Left ventricle myocardium inferior (tissue), 1 donor: Measurements from ENCODE around the gene SERPINA3. TPM values are rescaled to one million over a fixed set of nuclear protein-coding genes. Genes with fewer than 3 reads are reported as not detected.
A peak's percentile ranks its signal among the peaks of the same experiment; 100 is the strongest.

Experiments used
- DNase-seq: peaks from one replicate; pipeline ENCODE4 v3.0.0-alpha.2; 2020
- H3K27ac ChIP-seq: fragments of 200-600 bp; replicated peaks from 2 replicates; pipeline ENCODE4 v1.8.0; 2021
- H3K27me3 ChIP-seq: fragments of 200-600 bp; 2 replicates; pipeline ENCODE4 v1.8.0; 2021; ENCODE audit warnings: low read depth
- H3K36me3 ChIP-seq: fragments of 200-600 bp; 2 replicates; pipeline ENCODE4 v1.8.0; 2021
- H3K4me1 ChIP-seq: fragments of 200-600 bp; 2 replicates; pipeline ENCODE4 v1.8.0; 2021
- H3K4me3 ChIP-seq: fragments of 200-600 bp; 2 replicates; pipeline ENCODE4 v1.8.0; 2021; ENCODE audit warnings: mild to moderate bottlenecking, moderate library complexity
- H3K9me3 ChIP-seq: fragments of 200-600 bp; replicated peaks from 2 replicates; pipeline ENCODE4 v1.8.0; 2021
- CTCF ChIP-seq: fragments of 200-600 bp; IDR thresholded peaks from 2 replicates; pipeline ENCODE4 v1.8.0; 2021; ENCODE audit warnings: antibody characterized with exemption, mild to moderate bottlenecking, borderline replicate concordance
- intact Hi-C: fragments of 100-400 bp; cut with micrococcal nuclease; formaldehyde crosslinking; loops from one replicate; pipeline ENCODE4 v1.11.0; 2022
- total RNA-seq: library from RNA; stranded (reverse); fragmentation: NEBNext Ultra II Directional; extraction: Animal tissue kit (Norgen Biotek cat#: 25700); gene quantifications from one replicate; pipeline ENCODE4 v1.2.1, GENCODE V29; 2021
- donor health status: DM: no; HTN: yes; CAD: no; lungs with severe emphysema.

Gene SERPINA3
- total RNA-seq, 1 donor from 2014 or later, result 45.5 TPM

- intact Hi-C loops, result no loop called here
- peak overlapping the region; percentile 50 for H3K4me3 ChIP-seq
- peaks cover 4% of the 10 kb centered on the region for H3K27me3 ChIP-seq
- H3K36me3 ChIP-seq, result peaks cover 21% of the 10 kb centered on the region
- no peak for DNase-seq
- peaks cover 4% of the 10 kb centered on the region for H3K4me1 ChIP-seq
- no peak for TF ChIP-seq CTCF
- H3K27ac ChIP-seq, result peak overlapping the region; percentile 75
- H3K9me3 ChIP-seq, result peaks cover 26% of the 10 kb centered on the region
These were observed 1.8 kb downstream of the SERPINA3 start for GRCh38 chr14:94613720-94614644.

- H3K27ac ChIP-seq, result no peak overlapping the region
- no peak for TF ChIP-seq CTCF
- DNase-seq, result no peak
- H3K27me3 ChIP-seq, result peaks cover 4% of the 10 kb centered on the region
- H3K9me3 ChIP-seq, result peaks cover 34% of the 10 kb centered on the region
- H3K4me3 ChIP-seq, result peak overlapping the region; percentile 25
- peaks cover 24% of the 10 kb centered on the region for H3K36me3 ChIP-seq
- intact Hi-C loops, result no loop called here
- peaks cover 4% of the 10 kb centered on the region for H3K4me1 ChIP-seq
These were observed 2.6 kb downstream of the SERPINA3 start for GRCh38 chr14:94614802-94615201.

GRCh38 chr14:94615254-94615653, 3.1 kb downstream of the SERPINA3 start:
- intact Hi-C loops, result no loop called here
- H3K4me1 ChIP-seq, result peaks cover 4% of the 10 kb centered on the region
- H3K4me3 ChIP-seq, result peak overlapping the region; percentile 25
- peaks cover 4% of the 10 kb centered on the region for H3K27me3 ChIP-seq
- H3K27ac ChIP-seq, result no peak overlapping the region
- peaks cover 34% of the 10 kb centered on the region for H3K9me3 ChIP-seq
- DNase-seq, result no peak
- no peak for TF ChIP-seq CTCF
- H3K36me3 ChIP-seq, result peaks cover 24% of the 10 kb centered on the region

DNA sequence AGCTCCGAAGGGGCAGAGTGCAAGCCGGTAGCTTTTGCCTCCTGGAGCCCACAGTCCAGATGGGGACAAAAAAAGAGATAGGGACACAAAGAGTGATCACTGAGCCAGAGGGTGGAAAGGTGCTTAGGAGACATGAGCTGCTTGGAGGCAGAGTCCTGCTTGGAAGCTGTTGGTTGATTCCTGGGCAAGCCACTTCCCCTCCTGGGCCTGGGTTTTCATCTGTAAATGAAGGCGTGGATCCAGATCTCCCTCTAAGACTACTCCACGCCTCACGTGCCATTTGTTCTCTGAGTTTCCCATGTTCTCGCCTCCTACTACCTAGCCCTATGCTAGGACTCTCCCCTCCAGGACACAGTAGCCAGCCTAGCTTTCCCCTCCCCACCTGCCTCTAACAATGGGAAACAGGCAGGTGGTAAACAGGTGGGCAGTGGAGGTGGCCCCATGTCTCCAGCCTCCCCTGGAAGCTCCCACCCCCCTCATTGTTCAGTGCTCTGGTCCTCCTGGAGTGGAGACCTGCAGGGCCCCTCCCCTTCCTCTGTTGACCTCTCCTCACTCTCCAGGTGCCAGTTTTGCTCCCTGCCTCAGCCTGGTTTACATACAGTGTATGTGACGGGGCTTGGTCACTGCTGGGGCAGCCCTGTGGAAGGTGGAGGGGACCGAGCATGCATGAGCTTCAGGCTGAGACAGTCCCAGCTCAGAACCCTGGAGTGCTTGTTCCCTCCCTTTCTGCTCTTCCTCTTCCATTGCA, 3.8 kb downstream of the SERPINA3 start:
- H3K36me3 ChIP-seq, result peaks cover 24% of the 10 kb centered on the region
- H3K9me3 ChIP-seq, result peaks cover 34% of the 10 kb centered on the region
- no peak for DNase-seq
- H3K4me3 ChIP-seq, result no peak overlapping the region
- H3K27ac ChIP-seq, result no peak overlapping the region
- peaks cover 4% of the 10 kb centered on the region for H3K4me1 ChIP-seq
- TF ChIP-seq CTCF, result no peak
- H3K27me3 ChIP-seq, result peaks cover 4% of the 10 kb centered on the region
- intact Hi-C loops, result no loop called here

GRCh38 chr14:94617366-94617941, 5.3 kb downstream of the SERPINA3 start:
- no peak for DNase-seq
- Histone ChIP-seq H3K36me3 (peaks cover 24% of the 10 kb centered on the region), H3K9me3 (peaks cover 34% of the 10 kb centered on the region), H3K27me3 (peaks cover 10% of the 10 kb centered on the region), H3K27ac (no peak overlapping the region), H3K4me1 (peaks cover 4% of the 10 kb centered on the region), H3K4me3 (no peak overlapping the region)
- no peak for TF ChIP-seq CTCF
- intact Hi-C loops, result no loop called here
